Mammary epithelial cell (primary cell): ENCODE data around the gene ZBP1.

Source experiments
- CTCF ChIP-seq, 2 donors: IDR thresholded peaks in 1 of 2; conservative IDR thresholded peaks in 1 of 2; 2 replicates each; pipeline ENCODE4 v1.5.1; 2011 to 2012; ENCODE audit warnings: inconsistent platforms in 2 of 2, low read length in 2 of 2, mild to moderate bottlenecking in 2 of 2, control low read depth in 1 of 2, low read depth in 1 of 2; ENCODE audit not compliant: insufficient read depth in 1 of 2; ENCODE audit errors: extremely low read depth in 1 of 2
- EZH2 ChIP-seq: IDR thresholded peaks from 2 replicates; pipeline ENCODE4 v1.6.1; 2012; ENCODE audit warnings: low read length, inconsistent platforms, borderline replicate concordance

- TF ChIP-seq CTCF (conservative IDR thresholded peaks at IDR 0.05 in 1 of 2, IDR thresholded peaks at IDR 0.05 in 1 of 2; ENCODE audit: extremely low read depth in 1 of 2, insufficient read depth in 1 of 2, low read depth in 1 of 2, low read length in 2 of 2) = no peak
- no peak for TF ChIP-seq EZH2
These were observed 7.8 kb downstream of the ZBP1 start for GRCh38 chr20:57612436-57612835.
